Upper lobe of left lung (tissue), 6 donors: Measurements from ENCODE around the gene STAP2. TPM values are rescaled to one million over a fixed set of nuclear protein-coding genes. Genes with fewer than 3 reads are reported as not detected.

Source experiments
- ATAC-seq, 2 donors: fragments of 200-7000 bp; cut with Tn5 transposase; one replicate each; pipeline ENCODE4 v1.9.1; 2022; ENCODE audit warnings: mild to moderate bottlenecking in 2 of 2, moderate library complexity in 2 of 2; ENCODE audit not compliant: low FRiP score in 2 of 2
- DNase-seq, 2 donors: peaks; one replicate each; pipeline ENCODE4 v3.0.0-alpha.2; 2019 to 2020
- H3K27ac ChIP-seq, 4 donors: fragments of 200-600 bp; sonication (generic); one replicate each; pipeline ENCODE4 v1.5.1; 2016 to 2019
- H3K27me3 ChIP-seq, 4 donors: fragments of 200-600 bp; sonication (generic); one replicate each; pipeline ENCODE4 v1.5.1; 2017 to 2019
- H3K36me3 ChIP-seq, 4 donors: fragments of 200-600 bp; sonication (generic); one replicate each; pipeline ENCODE4 v1.5.1; 2016 to 2019
- H3K4me1 ChIP-seq, 4 donors: fragments of 200-600 bp; sonication (generic); one replicate each; pipeline ENCODE4 v1.5.1; 2018 to 2019
- H3K4me3 ChIP-seq, 4 donors: fragments of 200-600 bp; sonication (generic); one replicate each; pipeline ENCODE4 v1.5.1; 2017 to 2019; ENCODE audit warnings: mild to moderate bottlenecking in 2 of 4, moderate library complexity in 1 of 4
- H3K9me3 ChIP-seq, 4 donors: fragments of 200-600 bp; sonication (generic); one replicate each; pipeline ENCODE4 v1.5.1; 2018 to 2019
- CTCF ChIP-seq, 6 experiments: fragments of 450-650 bp in 4 of 6; fragments of 200-600 bp in 2 of 6; sonication (generic) in 2 of 6; IDR thresholded peaks; one replicate each; pipeline ENCODE4 v1.5.1; 2016 to 2019; ENCODE audit warnings: antibody characterized with exemption in 6 of 6
- EP300 ChIP-seq, 4 donors: sonication (generic); formaldehyde crosslinking; IDR thresholded peaks; one replicate each; pipeline ENCODE4 v1.5.1; 2017; ENCODE audit warnings: antibody characterized with exemption in 4 of 4, control low read depth in 2 of 4
- POLR2A ChIP-seq, 4 donors: fragments of 450-650 bp; IDR thresholded peaks; one replicate each; pipeline ENCODE4 v1.5.1; 2016 to 2017; ENCODE audit warnings: antibody characterized with exemption in 4 of 4, mild to moderate bottlenecking in 2 of 4
- POLR2AphosphoS5 ChIP-seq, 2 donors: sonication (generic); formaldehyde crosslinking; IDR thresholded peaks; one replicate each; pipeline ENCODE4 v1.5.1; 2017; ENCODE audit warnings: antibody characterized with exemption in 2 of 2
- WGBS, 2 donors: methylation state at CpG; one replicate each; pipeline ENCODE4 v1.1.5; 2017 to 2018; 5-methylcytosine and 5-hydroxymethylcytosine counted together
- total RNA-seq, 6 donors: library from RNA; depleted of rRNA in 4 of 6; stranded (reverse); fragments of >200 nt in 4 of 6; gene quantifications; one replicate each; pipeline versions ENCODE4 v1.1.0 to v1.2.1, GENCODE V29; 2016 to 2021
- donor health status: DM: no; HTN: no; CAD: no; lungs with moderate emphysema.
- donor health status: DM: no; HTN: yes; CAD: no; lungs with severe emphysema.

STAP2 gene
- total RNA-seq, 6 donors from 2014 or later = 11.2 to 39.8 (median 14.7) TPM

GRCh38 chr19:4298810-4299550, 39.6 kb downstream of the STAP2 start:
- DNase-seq = no peak
- TF ChIP-seq EP300 (IDR thresholded peaks at IDR 0.05) = no peak
- Histone ChIP-seq H3K4me1 (no peaks in the 10 kb centered on the region), H3K9me3 (no peaks in the 10 kb centered on the region), H3K4me3 (no peak overlapping the region), H3K36me3 (no peaks in the 10 kb centered on the region), H3K27ac (no peak overlapping the region), H3K27me3 (peaks cover 0 to under 1% (median 0%) of the 10 kb centered on the region in 4 donors)
- ATAC-seq = no peak
- 79 to 91% methylated on average over 7 to 8 of the region's 8 CpGs for WGBS, 2 donors

GRCh38 chr19:4297901-4298809, 40.5 kb downstream of the STAP2 start:
- H3K4me3 ChIP-seq = no peak overlapping the region
- no peak for ATAC-seq
- H3K36me3 ChIP-seq = no peaks in the 10 kb centered on the region
- no peaks in the 10 kb centered on the region for H3K9me3 ChIP-seq
- no peak overlapping the region for H3K27ac ChIP-seq
- TF ChIP-seq CTCF (IDR thresholded peaks at IDR 0.05) = no peak
- TF ChIP-seq POLR2A (IDR thresholded peaks at IDR 0.05) = no peak
- TF ChIP-seq EP300 (IDR thresholded peaks at IDR 0.05) = no peak
- WGBS, 2 donors = 71 to 76% methylated on average over 12 to 27 of the region's 27 CpGs
- peak in 1 of 2 donors; percentile 61 for DNase-seq
- no peaks in the 10 kb centered on the region for H3K4me1 ChIP-seq
- no peaks in the 10 kb centered on the region for H3K27me3 ChIP-seq

GRCh38 chr19:4295972-4296771, 42.5 kb downstream of the STAP2 start:
- WGBS, 2 donors = 41 to 58% methylated on average over 10 to 14 of the region's 14 CpGs
- TF ChIP-seq CTCF (IDR thresholded peaks at IDR 0.05) = no peak
- TF ChIP-seq POLR2A (IDR thresholded peaks at IDR 0.05) = no peak
- TF ChIP-seq EP300 (IDR thresholded peaks at IDR 0.05) = no peak
- no peak for TF ChIP-seq POLR2AphosphoS5 (IDR thresholded peaks at IDR 0.05)
- Histone ChIP-seq H3K4me1 (no peaks in the 10 kb centered on the region), H3K9me3 (no peaks in the 10 kb centered on the region), H3K27ac (no peak overlapping the region), H3K36me3 (no peaks in the 10 kb centered on the region), H3K4me3 (no peak overlapping the region), H3K27me3 (no peaks in the 10 kb centered on the region)
- DNase-seq (no peak), ATAC-seq (no peak)

DNA sequence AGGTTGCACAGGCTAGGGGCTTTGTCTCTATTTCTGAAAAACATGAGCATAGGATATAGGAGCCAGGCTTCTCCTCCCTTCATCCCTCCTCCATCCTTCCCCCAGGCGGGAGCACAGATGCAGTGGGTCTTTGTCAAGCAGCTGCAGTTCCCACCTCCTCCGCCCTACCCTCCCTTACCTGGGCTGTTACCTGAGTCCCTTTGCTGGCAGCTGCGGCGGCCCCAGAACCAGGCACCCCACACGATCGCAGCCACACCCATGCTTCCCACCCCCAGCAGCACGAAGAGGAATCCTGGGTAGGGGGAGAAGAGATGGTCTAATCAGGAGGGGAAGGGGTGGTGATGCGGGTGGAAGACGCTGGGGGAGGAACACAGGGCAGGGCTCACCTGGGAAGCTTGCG, 44.2 kb downstream of the STAP2 start:
- H3K4me3 ChIP-seq = no peak overlapping the region
- TF ChIP-seq POLR2A (IDR thresholded peaks at IDR 0.05) = no peak
- TF ChIP-seq POLR2AphosphoS5 (IDR thresholded peaks at IDR 0.05) = no peak
- DNase-seq = no peak
- H3K9me3 ChIP-seq = no peaks in the 10 kb centered on the region
- no peaks in the 10 kb centered on the region for H3K4me1 ChIP-seq
- H3K27me3 ChIP-seq = no peaks in the 10 kb centered on the region
- no peak overlapping the region for H3K27ac ChIP-seq
- no peak for ATAC-seq
- H3K36me3 ChIP-seq = no peaks in the 10 kb centered on the region
- 46 to 61% methylated on average over 5 to 10 of the region's 10 CpGs for WGBS, 2 donors

GRCh38 chr19:4292515-4292914, 46.1 kb downstream of the STAP2 start:
- Histone ChIP-seq H3K4me1 (no peaks in the 10 kb centered on the region), H3K9me3 (no peaks in the 10 kb centered on the region), H3K27me3 (no peaks in the 10 kb centered on the region), H3K4me3 (no peak overlapping the region), H3K27ac (no peak overlapping the region), H3K36me3 (no peaks in the 10 kb centered on the region)
- 82 to 87% methylated on average over 13 to 15 of the region's 15 CpGs for WGBS, 2 donors
- ATAC-seq = no peak
- peak in 1 of 2 donors; percentile 77 for DNase-seq
- TF ChIP-seq CTCF (IDR thresholded peaks at IDR 0.05) (no peak), EP300 (IDR thresholded peaks at IDR 0.05) (no peak), POLR2AphosphoS5 (IDR thresholded peaks at IDR 0.05) (no peak), POLR2A (IDR thresholded peaks at IDR 0.05) (no peak)
